ENCODE measurements around the gene CGNL1. TPM values are rescaled to one million over a fixed set of nuclear protein-coding genes. Genes with fewer than 3 reads are reported as not detected.

CGNL1 gene
- total RNA-seq, 4 donors from 2014 or later = 40.7 to 74.4 (median 56.0) TPM

- no peak for TF ChIP-seq POLR2A (IDR thresholded peaks at IDR 0.05)
- TF ChIP-seq CTCF (IDR thresholded peaks at IDR 0.05) = no peak
- DNase-seq = peak; percentile 54 to 57
- Histone ChIP-seq H3K27ac (peak overlapping the region; percentile 91 to 99 (median 91)), H3K4me1 (peaks cover 47 to 51% of the 10 kb centered on the region in 2 donors), H3K9me3 (no peaks in the 10 kb centered on the region), H3K27me3 (no peaks in the 10 kb centered on the region), H3K36me3 (no peaks in the 10 kb centered on the region), H3K4me3 (replicated peaks in 1 of 3) (no peak overlapping the region)
- WGBS, 2 donors = 57 to 63% methylated on average over 9 of the region's 9 CpGs
- intact Hi-C loops (cut with DNase I) = no loop called here
Measured at GRCh38 chr15:57510647-57511046, 134.3 kb downstream of the CGNL1 start.

- H3K4me1 ChIP-seq = peaks cover 32 to 48% of the 10 kb centered on the region in 2 donors
- no peaks in the 10 kb centered on the region for H3K27me3 ChIP-seq
- peak overlapping the region; percentile 82 to 92 (median 90) for H3K27ac ChIP-seq
- intact Hi-C loops (cut with DNase I) = no loop called here
- DNase-seq = peak; percentile 86 to 88
- no peaks in the 10 kb centered on the region for H3K9me3 ChIP-seq
- no peaks in the 10 kb centered on the region for H3K36me3 ChIP-seq
- 27 to 49% methylated on average over 22 of the region's 22 CpGs for WGBS, 2 donors
- H3K4me3 ChIP-seq (replicated peaks in 1 of 3) = no peak overlapping the region
- TF ChIP-seq POLR2A (IDR thresholded peaks at IDR 0.05) (peak in 1 of 2 donors; percentile 64), CTCF (IDR thresholded peaks at IDR 0.05) (no peak)
Measured at GRCh38 chr15:57516327-57517029, 140.2 kb downstream of the CGNL1 start.

- TF ChIP-seq POLR2A (IDR thresholded peaks at IDR 0.05) (no peak), CTCF (IDR thresholded peaks at IDR 0.05) (no peak)
- H3K4me1 ChIP-seq = peaks cover 37 to 54% of the 10 kb centered on the region in 2 donors
- 68 to 73% methylated on average over 6 of the region's 6 CpGs for WGBS, 2 donors
- peak overlapping the region; percentile 82 to 92 (median 90) for H3K27ac ChIP-seq
- H3K36me3 ChIP-seq = no peaks in the 10 kb centered on the region
- no peaks in the 10 kb centered on the region for H3K27me3 ChIP-seq
- H3K9me3 ChIP-seq = no peaks in the 10 kb centered on the region
- no peak for DNase-seq
- intact Hi-C loops (cut with DNase I) = no loop called here
- no peak overlapping the region for H3K4me3 ChIP-seq (replicated peaks in 1 of 3)
Measured at GRCh38 chr15:57517030-57517671, 140.8 kb downstream of the CGNL1 start.

- peak overlapping the region; percentile 82 to 92 (median 90) for H3K27ac ChIP-seq
- H3K36me3 ChIP-seq = no peaks in the 10 kb centered on the region
- no peaks in the 10 kb centered on the region for H3K27me3 ChIP-seq
- peak; percentile 67 to 74 for DNase-seq
- no peak overlapping the region for H3K4me3 ChIP-seq (replicated peaks in 1 of 3)
- intact Hi-C loops (cut with DNase I) = no loop called here
- no peaks in the 10 kb centered on the region for H3K9me3 ChIP-seq
- WGBS, 2 donors = 48 to 52% methylated on average over 13 of the region's 13 CpGs
- no peak for TF ChIP-seq CTCF (IDR thresholded peaks at IDR 0.05)
- peak in 1 of 2 donors; percentile 54 for TF ChIP-seq POLR2A (IDR thresholded peaks at IDR 0.05)
- H3K4me1 ChIP-seq = peaks cover 49 to 66% of the 10 kb centered on the region in 2 donors
Measured at GRCh38 chr15:57518779-57519405, 142.6 kb downstream of the CGNL1 start.
